Stimulated activated CD4-positive, alpha-beta T cell treated with anti-CD3 and anti-CD28 coated beads, TNF-alpha, amount 100 ng/mL, for 1 hour (primary cell): ENCODE data around the gene ETV3.

ENCODE experiments used
- DNase-seq, 3 donors: peaks; one replicate each; pipeline ENCODE4 v3.0.0-alpha.2; 2020; ENCODE audit warnings: low read depth in 3 of 3, low spot score in 1 of 3

Gene ETV3

DNA sequence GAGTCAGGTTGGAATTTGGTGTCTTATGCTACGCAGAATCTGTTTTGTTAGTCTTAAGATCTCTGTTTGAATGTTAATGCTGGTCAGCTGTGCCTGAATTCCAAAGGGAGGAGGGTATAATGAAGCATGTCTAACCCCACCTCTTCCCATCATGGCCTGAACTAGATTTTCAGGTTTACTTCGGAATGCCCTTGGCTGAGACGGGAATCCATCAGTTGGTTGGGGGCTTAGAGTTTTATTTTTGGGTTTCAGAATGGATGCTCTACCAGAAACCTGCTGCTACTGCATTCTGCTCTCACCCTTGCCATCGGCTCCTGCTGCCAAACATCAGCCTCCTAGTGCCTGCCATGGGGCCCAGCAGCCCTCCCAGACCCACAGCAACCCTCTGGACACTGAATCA, 24.1 kb upstream of the ETV3 start:
- DNase-seq, result no peak

DNA sequence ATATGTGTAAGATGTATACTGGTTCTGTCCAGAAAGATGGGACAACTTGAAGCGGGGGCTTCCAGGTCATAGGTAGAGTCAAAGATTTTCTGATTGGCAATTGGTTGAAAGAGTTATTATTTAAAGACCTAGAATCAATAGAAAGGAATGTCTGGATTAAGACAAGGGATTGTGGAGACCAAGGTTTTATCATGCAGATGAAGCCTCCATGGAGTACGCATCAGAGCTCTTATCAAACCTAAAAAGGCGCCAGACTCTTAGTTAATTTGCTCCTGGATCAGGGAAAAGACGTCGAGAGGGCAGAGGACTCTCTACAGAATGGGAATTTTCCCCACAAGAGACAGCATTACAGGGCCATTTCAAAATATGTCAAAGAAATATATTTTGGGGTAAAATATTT, 23.7 kb upstream of the ETV3 start:
- no peak for DNase-seq

DNA sequence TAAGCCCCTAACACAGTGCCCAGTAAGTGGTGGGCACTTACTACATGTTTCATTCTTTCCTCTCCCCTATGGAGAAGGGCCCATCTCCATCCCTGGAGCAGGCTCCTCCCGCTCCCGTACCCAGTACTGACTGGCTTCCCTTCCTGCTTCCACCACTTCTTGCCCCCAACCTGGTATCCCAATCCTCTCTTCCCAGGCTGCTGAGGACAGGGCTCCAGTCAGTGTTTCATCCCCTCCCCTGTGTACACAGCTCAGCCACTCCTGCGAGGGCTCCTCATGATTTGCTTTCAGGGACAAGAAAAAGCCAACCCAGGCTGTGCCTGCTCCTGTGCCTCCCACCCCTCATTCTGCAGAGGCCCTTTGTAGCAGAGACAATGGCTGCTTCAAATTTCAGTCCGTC, 20.8 kb upstream of the ETV3 start:
- DNase-seq, result no peak

- DNase-seq, result no peak
Measured at GRCh38 chr1:157157501-157158190, 19.5 kb upstream of the ETV3 start.

DNA sequence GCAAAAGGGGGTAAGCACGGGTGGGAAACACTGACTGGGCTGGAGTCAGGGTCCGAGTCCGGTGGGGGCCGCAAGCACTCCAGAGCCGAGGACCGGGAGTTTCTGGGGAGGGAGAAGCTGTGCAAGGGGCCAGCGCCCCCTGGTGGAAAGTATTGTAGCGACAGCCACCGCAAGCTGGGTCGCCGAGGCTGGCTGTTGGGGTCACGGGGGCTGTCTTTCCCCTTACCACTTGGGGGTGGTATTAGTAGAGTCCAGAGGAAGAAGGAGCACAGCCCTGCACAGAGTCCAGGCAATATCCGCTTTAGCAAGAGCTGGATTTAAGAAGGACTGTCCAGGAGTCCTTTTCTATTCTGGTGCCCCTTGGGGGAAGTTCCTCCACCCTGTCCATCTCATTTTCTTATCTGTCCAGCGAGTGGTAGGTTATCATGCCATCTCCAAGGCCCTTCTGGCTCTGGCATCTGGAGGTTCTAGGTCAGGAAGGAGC, 17.9 kb upstream of the ETV3 start:
- peak; percentile 40 to 72 (median 54) for DNase-seq

GRCh38 chr1:157155658-157156057, 17.5 kb upstream of the ETV3 start:
- DNase-seq, result no peak

GRCh38 chr1:157154940-157155514, 16.8 kb upstream of the ETV3 start:
- DNase-seq, result no peak

DNA sequence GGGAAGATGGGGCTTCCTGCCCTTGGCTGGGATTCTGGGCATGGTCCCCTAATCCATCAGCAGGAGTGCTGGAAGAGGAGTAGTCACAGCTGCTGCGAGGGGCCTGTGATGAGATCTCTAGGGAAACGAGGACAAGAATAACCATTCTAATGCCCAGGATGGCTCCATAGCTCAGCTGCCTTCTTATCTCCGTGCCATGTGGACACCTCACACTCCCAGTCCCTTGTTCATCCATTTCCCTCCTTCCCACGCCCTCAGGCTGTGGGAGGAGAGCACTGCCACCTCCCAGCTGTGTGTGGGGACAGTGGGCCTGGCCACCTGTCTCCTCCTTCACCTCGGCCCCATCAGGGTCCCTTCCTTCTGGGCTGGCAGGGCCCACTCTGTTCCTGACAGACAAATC, 16.1 kb upstream of the ETV3 start:
- no peak for DNase-seq

DNA sequence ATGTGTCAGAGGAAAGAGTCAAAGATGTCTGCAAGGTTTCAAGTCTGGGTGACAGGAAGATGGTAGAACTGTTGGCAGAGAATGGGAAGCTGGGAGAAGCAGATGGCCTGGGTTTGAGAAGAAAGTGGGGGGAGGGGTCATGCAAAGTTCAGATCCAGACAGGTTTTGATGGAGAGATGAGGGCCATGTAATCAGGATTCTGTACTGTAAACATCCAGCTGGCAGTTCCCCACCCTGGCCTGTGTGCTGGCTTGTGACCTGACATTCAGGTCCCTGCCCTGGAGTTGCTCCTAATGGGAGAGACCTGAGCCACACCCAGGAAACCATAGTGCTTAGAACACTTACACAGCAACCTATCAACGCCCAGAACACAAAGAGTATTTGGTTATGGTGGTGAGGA, 15.6 kb upstream of the ETV3 start:
- DNase-seq, result no peak

GRCh38 chr1:157152510-157152909, 14.3 kb upstream of the ETV3 start:
- DNase-seq, result no peak

DNA sequence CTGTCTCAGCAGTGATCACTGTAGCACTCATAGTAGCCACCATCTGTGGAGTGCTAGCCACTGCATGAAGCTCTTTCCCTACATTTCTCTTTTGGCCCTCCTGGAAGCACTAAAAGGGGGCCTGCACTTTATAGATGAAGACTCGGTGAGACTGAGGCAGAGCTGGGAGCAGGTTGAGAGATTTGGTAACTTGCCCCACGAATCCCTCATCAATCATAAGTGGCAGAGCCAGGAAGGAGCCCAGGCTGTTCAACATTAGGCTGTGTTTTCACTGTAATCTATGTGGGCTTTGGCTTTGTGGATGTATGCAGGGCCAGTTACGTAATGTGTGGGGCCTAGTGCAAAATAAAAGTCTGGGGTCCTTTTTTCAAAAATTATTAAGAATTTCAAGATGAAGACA, 13.3 kb upstream of the ETV3 start:
- DNase-seq, result no peak

DNA sequence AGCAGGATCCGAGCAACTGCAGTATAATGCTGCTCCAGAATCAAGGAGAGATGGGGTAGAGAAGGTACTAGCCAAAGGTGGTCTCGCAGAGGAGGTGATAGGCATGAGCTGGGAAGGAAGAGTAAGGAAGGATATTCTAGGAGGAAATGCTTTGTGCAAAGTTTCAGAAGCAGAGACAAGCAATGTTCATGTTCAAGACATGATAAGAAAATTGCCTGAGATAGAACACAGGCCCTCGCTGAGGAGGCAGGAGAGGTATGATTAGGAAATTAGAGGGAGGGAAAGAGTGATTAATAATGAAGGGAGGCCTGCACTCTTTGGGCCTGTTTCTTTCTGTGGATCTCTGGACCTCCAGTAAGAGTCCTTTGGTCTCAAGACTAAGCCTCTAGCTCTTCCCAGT, 12.9 kb upstream of the ETV3 start:
- DNase-seq, result no peak

DNA sequence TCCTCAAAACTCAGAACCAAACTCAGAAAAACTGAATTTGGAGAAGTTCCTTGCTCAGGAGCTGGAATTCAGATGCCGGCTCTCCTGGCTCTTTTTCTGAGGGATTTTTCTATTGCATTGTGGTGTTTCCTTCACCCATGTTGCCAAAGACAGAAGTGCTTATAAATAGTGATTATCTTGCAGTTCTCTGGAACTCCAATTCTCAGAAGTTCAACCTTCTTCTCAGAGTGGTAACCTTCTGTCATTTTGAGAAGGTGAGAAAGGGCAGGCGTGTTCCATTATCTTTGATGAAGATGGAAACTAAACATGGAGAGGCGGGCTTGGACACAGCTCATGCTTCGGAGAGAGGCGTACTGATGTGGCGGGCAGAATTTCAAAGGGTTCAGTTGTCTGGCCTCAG, 12.4 kb upstream of the ETV3 start:
- no peak for DNase-seq

DNA sequence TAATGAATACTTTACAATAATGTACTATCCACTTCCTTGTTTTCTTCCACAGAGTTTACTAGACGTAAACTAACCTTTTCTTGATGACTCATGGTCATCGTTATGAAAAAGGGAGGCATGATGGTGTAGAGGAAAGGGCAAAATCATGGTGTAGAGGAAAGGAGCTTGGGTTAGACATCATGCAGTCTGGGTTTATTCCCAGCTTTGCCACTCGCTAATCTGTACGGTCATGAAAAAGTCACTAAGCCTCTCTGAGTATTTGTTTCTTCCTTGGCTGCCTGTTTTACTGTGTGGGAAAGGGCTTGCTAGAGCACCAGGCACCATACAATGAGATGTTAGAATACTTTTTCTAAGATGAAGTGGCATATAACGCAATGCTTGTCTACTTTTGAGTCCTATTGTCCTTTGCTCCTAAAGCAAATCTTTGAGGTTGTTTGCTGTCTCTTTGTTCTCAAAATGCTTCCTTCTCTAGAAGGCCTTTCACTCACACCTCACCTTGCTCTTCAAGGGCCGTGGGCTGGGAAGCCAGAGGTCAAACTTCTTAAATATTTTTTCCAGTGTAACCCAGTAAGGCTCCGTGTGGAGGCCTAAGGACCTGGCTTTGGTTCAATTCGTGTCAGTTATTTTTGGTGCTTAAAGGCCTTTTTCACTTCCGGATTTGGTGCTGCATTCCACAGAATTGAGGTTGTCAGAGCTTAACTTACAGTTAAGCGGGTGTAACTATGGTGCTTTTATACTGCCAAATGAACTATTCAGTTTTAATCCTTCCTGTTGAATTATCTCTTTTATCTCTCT, 9.9 kb upstream of the ETV3 start:
- no peak for DNase-seq

DNA sequence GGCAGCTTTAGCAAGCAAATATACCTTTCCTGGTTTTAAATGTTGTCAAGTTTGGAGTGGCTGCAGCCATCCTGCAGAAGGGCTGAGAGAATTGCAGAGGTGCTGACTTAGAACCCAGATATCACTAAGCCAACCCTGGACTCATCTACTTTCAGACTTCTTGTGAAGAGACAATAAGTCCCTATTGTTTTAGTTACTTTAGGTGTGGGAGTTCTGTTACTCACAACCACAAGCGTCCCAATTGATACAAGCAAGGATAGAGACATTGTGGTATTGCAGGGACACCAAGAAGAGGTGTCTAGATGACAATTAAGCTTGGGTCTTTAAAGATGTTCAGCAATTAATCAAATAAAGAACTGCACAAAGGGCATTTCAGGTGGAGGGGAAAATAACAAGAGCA, 8.8 kb upstream of the ETV3 start:
- no peak for DNase-seq

- DNase-seq, result no peak
Measured at GRCh38 chr1:157146244-157146643, 8.0 kb upstream of the ETV3 start.

GRCh38 chr1:157145076-157145475, 6.9 kb upstream of the ETV3 start:
- DNase-seq, result no peak

- no peak for DNase-seq
Measured at GRCh38 chr1:157144509-157144908, 6.3 kb upstream of the ETV3 start.

DNA sequence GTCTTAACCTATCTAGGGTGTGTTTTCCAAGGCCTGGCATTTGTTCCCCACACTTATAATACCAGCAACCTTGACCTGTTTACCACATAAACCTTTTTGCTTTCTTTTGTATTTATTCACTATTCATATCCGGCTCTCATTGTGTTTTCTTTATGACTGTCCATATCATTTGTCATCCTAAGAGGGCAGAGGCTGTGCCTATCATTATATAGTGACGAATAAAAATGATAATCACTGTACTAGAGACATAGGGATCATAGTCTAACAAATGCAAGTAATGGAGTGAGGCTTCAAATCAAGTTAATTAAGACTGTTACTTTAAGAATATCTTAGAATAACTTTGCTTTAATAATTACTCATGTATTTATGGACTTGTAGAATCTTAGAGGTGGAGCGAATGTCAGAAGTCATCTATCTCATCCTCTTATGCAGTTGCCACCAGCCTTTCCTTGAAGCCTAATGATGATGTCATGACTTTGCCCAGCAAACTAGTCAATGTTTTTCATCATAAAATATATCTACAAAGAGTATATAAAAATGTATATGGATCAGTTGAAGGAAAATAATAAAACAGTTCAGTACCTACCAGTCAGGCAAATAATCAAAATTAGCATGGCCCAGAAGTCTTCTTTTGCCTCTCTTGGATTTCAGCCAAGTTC, 4.7 kb upstream of the ETV3 start:
- DNase-seq, result no peak

DNA sequence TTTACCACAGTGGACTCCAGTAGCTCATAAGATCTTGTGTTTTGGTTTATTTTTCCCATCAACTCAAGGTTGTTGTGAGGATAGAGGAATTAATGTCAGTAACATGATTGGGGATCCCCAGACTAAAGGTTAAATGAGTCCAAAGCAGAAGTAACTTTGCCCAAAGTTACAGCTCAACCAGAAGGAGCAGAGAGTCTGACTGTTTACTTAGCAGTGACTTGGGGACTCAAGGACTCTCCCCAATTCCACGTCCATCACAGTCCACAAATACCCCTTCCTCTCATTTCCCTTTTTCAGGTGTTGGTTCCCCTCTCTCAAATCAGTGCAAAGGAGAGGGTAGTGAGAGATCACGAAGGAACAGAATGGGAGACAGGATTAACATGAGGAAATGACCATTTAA, 4.0 kb upstream of the ETV3 start:
- DNase-seq, result no peak

GRCh38 chr1:157141212-157141855, 3.1 kb upstream of the ETV3 start:
- no peak for DNase-seq
